Loucy (cell line): ENCODE data around the gene GJA3.

Experiments
- H2AFZ ChIP-seq: fragments of 200-600 bp; sonication (generic); 2 replicates; pipeline ENCODE4 v1.6.0; 2016; ENCODE audit warnings: antibody characterized with exemption, mild to moderate bottlenecking, low read length, moderate library complexity
- H3F3A ChIP-seq: fragments of 200-600 bp; 2 replicates; pipeline ENCODE4 v1.6.0; 2016; ENCODE audit warnings: antibody characterized with exemption, low read depth, mild to moderate bottlenecking
- H3K27me3 ChIP-seq: fragments of 200-600 bp; sonication (generic); 2 replicates; pipeline ENCODE4 v1.6.1; 2014; ENCODE audit warnings: low read length, mild to moderate bottlenecking; ENCODE audit not compliant: insufficient read depth, poor library complexity, severe bottlenecking
- H3K36me3 ChIP-seq: fragments of 200-600 bp; sonication (generic); 2 replicates; pipeline ENCODE4 v1.6.1; 2016; ENCODE audit warnings: low read length; ENCODE audit not compliant: insufficient read depth
- H3K4me1 ChIP-seq: fragments of 200-600 bp; sonication (generic); 2 replicates; pipeline ENCODE4 v1.5.1; 2014; ENCODE audit warnings: low read length, mild to moderate bottlenecking; ENCODE audit not compliant: insufficient read depth, poor library complexity, severe bottlenecking
- H3K4me2 ChIP-seq: fragments of 200-600 bp; sonication (generic); 2 replicates; pipeline ENCODE4 v1.6.0; 2014; ENCODE audit warnings: antibody characterized with exemption, low read length, low read depth, mild to moderate bottlenecking; ENCODE audit not compliant: poor library complexity, severe bottlenecking
- H3K4me3 ChIP-seq: fragments of 200-600 bp; sonication (generic); 2 replicates; pipeline ENCODE4 v1.5.1; 2014; ENCODE audit warnings: low read length, mild to moderate bottlenecking, mixed read lengths; ENCODE audit not compliant: poor library complexity, severe bottlenecking
- H3K79me2 ChIP-seq: fragments of 200-600 bp; sonication (generic); 2 replicates; pipeline ENCODE4 v1.6.1; 2014; ENCODE audit warnings: low read length; ENCODE audit not compliant: insufficient read depth
- H3K9ac ChIP-seq: fragments of 200-600 bp; sonication (generic); 2 replicates; pipeline ENCODE4 v1.6.0; 2014; ENCODE audit warnings: mild to moderate bottlenecking, low read depth, low read length, moderate library complexity; ENCODE audit not compliant: poor library complexity, severe bottlenecking
- H3K9me2 ChIP-seq: fragments of 200-600 bp; sonication (generic); replicated peaks from 2 replicates; pipeline ENCODE4 v1.6.1; 2016; ENCODE audit warnings: low read depth, low read length, mixed read lengths
- H3K9me3 ChIP-seq: fragments of 200-600 bp; sonication (generic); 2 replicates; pipeline ENCODE4 v1.6.1; 2014; ENCODE audit warnings: mild to moderate bottlenecking, antibody characterized with exemption, low read length, low read depth; ENCODE audit not compliant: insufficient read depth
- H4K20me1 ChIP-seq: fragments of 200-600 bp; sonication (generic); 2 replicates; pipeline ENCODE4 v1.6.0; 2014; ENCODE audit warnings: antibody characterized with exemption, low read length, mild to moderate bottlenecking; ENCODE audit not compliant: insufficient read depth, poor library complexity, severe bottlenecking
- EZH2phosphoT487 ChIP-seq: fragments of 200-600 bp; IDR thresholded peaks from 2 replicates; pipeline ENCODE4 v1.6.1; 2018; ENCODE audit warnings: antibody characterized with exemption, mild to moderate bottlenecking, moderate library complexity, borderline replicate concordance
- TF ChIP-seq, protein P1 (sequence below): fragments of 200-600 bp; sonication (generic); conservative IDR thresholded peaks from 2 replicates; pipeline ENCODE4 v1.5.1; 2014; ENCODE audit warnings: mild to moderate bottlenecking, antibody characterized with exemption, low read length

Gene GJA3

DNA sequence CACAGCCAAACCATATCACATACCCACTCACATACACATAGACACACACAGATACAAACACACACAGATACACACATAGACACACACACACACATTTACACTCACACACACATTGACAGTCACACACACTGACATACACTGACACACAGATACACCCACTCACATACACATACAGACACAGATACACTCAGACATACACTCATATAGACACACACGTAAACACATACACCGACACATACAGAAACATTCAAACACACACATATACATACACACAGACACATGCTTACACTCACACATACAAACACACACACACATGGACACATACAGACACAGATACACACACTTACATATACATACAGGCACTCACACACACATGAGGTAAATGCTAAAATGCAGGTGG, 30.2 kb downstream of the GJA3 start:
- no peak overlapping the region for H3K4me2 ChIP-seq
- no peaks in the 10 kb centered on the region for H3K79me2 ChIP-seq
- no peaks in the 10 kb centered on the region for H4K20me1 ChIP-seq
- no peak overlapping the region for H2AFZ ChIP-seq
- H3K9me2 ChIP-seq, result no peaks in the 10 kb centered on the region
- no peak for TF ChIP-seq EZH2phosphoT487
- TF ChIP-seq, protein P1, sequence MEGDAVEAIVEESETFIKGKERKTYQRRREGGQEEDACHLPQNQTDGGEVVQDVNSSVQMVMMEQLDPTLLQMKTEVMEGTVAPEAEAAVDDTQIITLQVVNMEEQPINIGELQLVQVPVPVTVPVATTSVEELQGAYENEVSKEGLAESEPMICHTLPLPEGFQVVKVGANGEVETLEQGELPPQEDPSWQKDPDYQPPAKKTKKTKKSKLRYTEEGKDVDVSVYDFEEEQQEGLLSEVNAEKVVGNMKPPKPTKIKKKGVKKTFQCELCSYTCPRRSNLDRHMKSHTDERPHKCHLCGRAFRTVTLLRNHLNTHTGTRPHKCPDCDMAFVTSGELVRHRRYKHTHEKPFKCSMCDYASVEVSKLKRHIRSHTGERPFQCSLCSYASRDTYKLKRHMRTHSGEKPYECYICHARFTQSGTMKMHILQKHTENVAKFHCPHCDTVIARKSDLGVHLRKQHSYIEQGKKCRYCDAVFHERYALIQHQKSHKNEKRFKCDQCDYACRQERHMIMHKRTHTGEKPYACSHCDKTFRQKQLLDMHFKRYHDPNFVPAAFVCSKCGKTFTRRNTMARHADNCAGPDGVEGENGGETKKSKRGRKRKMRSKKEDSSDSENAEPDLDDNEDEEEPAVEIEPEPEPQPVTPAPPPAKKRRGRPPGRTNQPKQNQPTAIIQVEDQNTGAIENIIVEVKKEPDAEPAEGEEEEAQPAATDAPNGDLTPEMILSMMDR, result no peak
- H3K9ac ChIP-seq, result no peak overlapping the region
- no peaks in the 10 kb centered on the region for H3K9me3 ChIP-seq
- H3K4me1 ChIP-seq, result peaks cover 11% of the 10 kb centered on the region
- H3F3A ChIP-seq, result no peaks in the 10 kb centered on the region
- no peaks in the 10 kb centered on the region for H3K27me3 ChIP-seq
- H3K4me3 ChIP-seq, result no peak overlapping the region
- H3K36me3 ChIP-seq, result no peaks in the 10 kb centered on the region

DNA sequence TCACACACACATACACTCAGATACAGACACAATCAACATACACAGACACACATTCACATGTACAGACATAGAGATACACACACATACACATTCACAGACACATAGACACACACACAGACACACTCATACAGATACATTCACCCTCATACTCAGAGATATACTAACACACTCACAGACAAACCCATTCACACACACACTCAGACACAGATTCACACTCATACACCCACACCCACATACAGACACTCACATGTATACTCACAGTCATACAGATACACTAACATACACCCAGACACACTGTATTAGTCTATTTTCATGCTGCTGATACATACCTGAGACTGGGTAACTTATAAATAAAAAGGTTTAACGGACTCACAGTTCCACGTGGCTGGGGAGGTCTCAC, 30.8 kb downstream of the GJA3 start:
- H3K4me3 ChIP-seq, result no peak overlapping the region
- no peak overlapping the region for H3K9ac ChIP-seq
- H3K4me2 ChIP-seq, result no peak overlapping the region
- H3F3A ChIP-seq, result no peaks in the 10 kb centered on the region
- no peak for TF ChIP-seq EZH2phosphoT487
- TF ChIP-seq, protein P1, result no peak
- H3K79me2 ChIP-seq, result no peaks in the 10 kb centered on the region
- no peaks in the 10 kb centered on the region for H3K9me2 ChIP-seq
- H2AFZ ChIP-seq, result no peak overlapping the region
- H3K27me3 ChIP-seq, result no peaks in the 10 kb centered on the region
- H3K36me3 ChIP-seq, result no peaks in the 10 kb centered on the region
- H4K20me1 ChIP-seq, result no peaks in the 10 kb centered on the region
- peaks cover 11% of the 10 kb centered on the region for H3K4me1 ChIP-seq
- H3K9me3 ChIP-seq, result no peaks in the 10 kb centered on the region

DNA sequence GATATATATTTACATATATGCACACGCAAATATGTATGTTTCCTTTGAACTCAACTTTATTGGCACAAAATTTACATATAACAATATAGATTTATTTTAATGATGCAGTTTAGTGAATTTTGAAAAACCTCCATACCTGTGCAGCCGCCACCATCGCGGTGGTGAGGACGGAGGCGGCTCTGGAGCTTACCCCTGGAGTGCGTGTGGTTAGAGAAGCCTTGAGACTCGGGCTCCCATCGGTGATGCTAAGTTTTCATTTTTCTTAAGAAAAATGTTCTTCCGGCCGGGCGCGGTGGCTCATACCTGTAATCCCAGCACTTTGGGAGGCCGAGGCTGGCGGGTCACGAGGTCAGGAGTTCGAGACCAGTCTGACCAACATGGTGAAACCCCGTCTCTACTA, 31.8 kb downstream of the GJA3 start:
- Histone ChIP-seq H3K27me3 (no peaks in the 10 kb centered on the region), H3K79me2 (no peaks in the 10 kb centered on the region), H3K4me2 (peak overlapping the region; percentile 93), H2AFZ (peak overlapping the region; percentile 90; the same call in 1 of the 2 replicates), H3K9me3 (no peaks in the 10 kb centered on the region), H3K4me1 (peaks cover 11% of the 10 kb centered on the region), H3K4me3 (peak overlapping the region; percentile 78), H3K9ac (peak overlapping the region; percentile 76), H3K36me3 (no peaks in the 10 kb centered on the region), H4K20me1 (no peaks in the 10 kb centered on the region), H3F3A (no peaks in the 10 kb centered on the region), H3K9me2 (no peaks in the 10 kb centered on the region)
- TF ChIP-seq, protein P1, result no peak
- no peak for TF ChIP-seq EZH2phosphoT487
